H1 (cell line): ENCODE measurements around the gene SMCO1. TPM values are rescaled to one million over a fixed set of nuclear protein-coding genes. Genes with fewer than 3 reads are reported as not detected.
"Not testable (repeated sequence)": the region's sequence is repeated elsewhere in the genome, so short reads cannot be mapped to it uniquely, and the experiment has no call there.

Experiments used
- CTCF ChIA-PET: fragments of 300-600 bp; sonication (Branson Sonifier 250); formaldehyde crosslinking; loops from one replicate; lab custom pipeline; 2021; ENCODE audit not compliant: partially characterized antibody; lab: Charles Lee
- POLR2A ChIA-PET: fragments of 300-600 bp; sonication (Branson Sonifier 250); formaldehyde crosslinking; loops from one replicate; lab custom pipeline; 2021; ENCODE audit warnings: inconsistent platforms; ENCODE audit not compliant: partially characterized antibody; lab: Charles Lee
- DNase-seq, 2 experiments: peaks; one replicate each; pipeline versions ENCODE4 v3.0.0 to v3.0.0-alpha.2; 2010 to 2022; ENCODE audit warnings: low spot score in 2 of 2, low read depth in 1 of 2, mixed read lengths in 1 of 2
- FAIRE-seq: peaks from 2 replicates; lab custom pipeline; 2011; peaks lifted over from hg19 to GRCh38; lab: Jason Lieb, UNC
- H2AFZ ChIP-seq: 2 replicates; pipeline ENCODE4 v1.8.1; 2012; ENCODE audit warnings: low read length, inconsistent platforms
- H2AK5ac ChIP-seq: 2 replicates; pipeline ENCODE4 v1.6.1; 2013; ENCODE audit warnings: low read depth, low read length
- H2BK120ac ChIP-seq: replicated peaks from 2 replicates; pipeline ENCODE3; 2013; ENCODE audit warnings: low read depth, low read length, inconsistent platforms
- H2BK12ac ChIP-seq: 2 replicates; pipeline ENCODE4 v1.6.1; 2013; ENCODE audit warnings: low read depth, low read length
- H2BK15ac ChIP-seq: 2 replicates; pipeline ENCODE4 v1.6.1; 2013; ENCODE audit warnings: low read length
- H2BK20ac ChIP-seq: 2 replicates; pipeline ENCODE4 v1.6.1; 2013; ENCODE audit warnings: low read length
- H2BK5ac ChIP-seq: 2 replicates; pipeline ENCODE4 v1.6.1; 2013; ENCODE audit warnings: low read depth, low read length
- H3K14ac ChIP-seq: 2 replicates; pipeline ENCODE4 v1.6.1; 2013; ENCODE audit warnings: inconsistent platforms; ENCODE audit not compliant: insufficient read length
- H3K18ac ChIP-seq: 2 replicates; pipeline ENCODE4 v1.6.1; 2013; ENCODE audit warnings: low read length; ENCODE audit errors: extremely low read depth
- H3K23ac ChIP-seq: 2 replicates; pipeline ENCODE4 v1.6.1; 2013; ENCODE audit warnings: inconsistent platforms; ENCODE audit not compliant: insufficient read length
- H3K23me2 ChIP-seq: 2 replicates; pipeline ENCODE4 v1.6.1; 2013; ENCODE audit warnings: low read depth, low read length
- H3K27ac ChIP-seq: 2 replicates; pipeline ENCODE4 v1.6.1; 2011; ENCODE audit warnings: low read depth, low read length, inconsistent platforms
- H3K27me3 ChIP-seq, 4 experiments: replicated peaks in 1 of 4; 1 replicate in 1 of 4; 2 replicates in 3 of 4; pipeline versions ENCODE4 v1.6.1 to v1.8.1; 2011 to 2013; ENCODE audit warnings: low read length in 3 of 4, mild to moderate bottlenecking in 3 of 4, inconsistent platforms in 2 of 4, mixed read lengths in 2 of 4, moderate library complexity in 1 of 4; ENCODE audit not compliant: control insufficient read depth in 3 of 4, insufficient read depth in 3 of 4; ENCODE audit errors: extremely low read depth in 1 of 4
- H3K36me3 ChIP-seq, 4 experiments: 2 replicates each; pipeline versions ENCODE4 v1.6.1 to v1.8.1; 2011 to 2013; ENCODE audit warnings: mild to moderate bottlenecking in 4 of 4, low read length in 3 of 4, moderate library complexity in 2 of 4, control low read depth in 1 of 4, inconsistent platforms in 1 of 4; ENCODE audit not compliant: insufficient read depth in 4 of 4, control insufficient read depth in 2 of 4
- H3K4ac ChIP-seq: replicated peaks from 2 replicates; pipeline ENCODE3; 2013; ENCODE audit warnings: low read length, low read depth, mixed read lengths, inconsistent platforms; ENCODE audit not compliant: insufficient read length
- H3K4me1 ChIP-seq, 4 experiments: replicated peaks in 1 of 4; 1 replicate in 1 of 4; 2 replicates in 3 of 4; pipeline versions ENCODE4 v1.6.1 to v1.8.1; 2011 to 2013; ENCODE audit warnings: low read length in 3 of 4, inconsistent platforms in 2 of 4, mixed read lengths in 1 of 4; ENCODE audit not compliant: insufficient read depth in 4 of 4, control insufficient read depth in 3 of 4
- H3K4me2 ChIP-seq, 2 experiments: 2 replicates each; pipeline versions ENCODE4 v1.6.1 to v1.8.1; 2011 to 2013; ENCODE audit warnings: low read depth in 2 of 2, low read length in 2 of 2, control low read depth in 1 of 2, inconsistent platforms in 1 of 2, mild to moderate bottlenecking in 1 of 2; ENCODE audit not compliant: insufficient read depth in 1 of 2
- H3K4me3 ChIP-seq, 4 experiments: fragments of 200-600, 300-600 bp in 1 of 4; sonication (generic), shearing (Covaris generic), sonication (Bioruptor Twin) in 1 of 4; 2 replicates each; pipeline versions ENCODE4 v1.5.1 to v1.8.1; 2011 to 2016; ENCODE audit warnings: low read length in 4 of 4, low read depth in 3 of 4, control low read depth in 2 of 4, inconsistent platforms in 2 of 4, mild to moderate bottlenecking in 2 of 4, mixed read lengths in 1 of 4, moderate library complexity in 1 of 4; ENCODE audit not compliant: insufficient read depth in 2 of 4; ENCODE audit errors: extremely low read depth in 1 of 4
- H3K56ac ChIP-seq: replicated peaks from 2 replicates; pipeline ENCODE3; 2013; ENCODE audit warnings: low read depth, mild to moderate bottlenecking, mixed read lengths, low read length, inconsistent platforms; ENCODE audit not compliant: insufficient read length
- H3K79me1 ChIP-seq: 2 replicates; pipeline ENCODE4 v1.6.1; 2013; ENCODE audit warnings: low read depth, low read length, control low read depth
- H3K79me2 ChIP-seq, 2 experiments: 2 replicates each; pipeline versions ENCODE4 v1.6.1 to v1.8.1; 2012 to 2013; ENCODE audit warnings: low read length in 2 of 2, mild to moderate bottlenecking in 2 of 2, inconsistent platforms in 1 of 2; ENCODE audit not compliant: insufficient read depth in 2 of 2, control insufficient read depth in 1 of 2
- H3K9ac ChIP-seq, 4 experiments: replicated peaks in 1 of 4; 1 replicate in 1 of 4; 2 replicates in 3 of 4; pipeline versions ENCODE4 v1.6.1 to v1.8.1; 2011 to 2013; ENCODE audit warnings: low read depth in 3 of 4, low read length in 3 of 4, control low read depth in 2 of 4, mild to moderate bottlenecking in 2 of 4, moderate library complexity in 2 of 4, inconsistent platforms in 1 of 4; ENCODE audit errors: extremely low read depth in 1 of 4
- H3K9me3 ChIP-seq, 2 experiments: 2 replicates each; pipeline versions ENCODE4 v1.6.1 to v1.8.1; 2012 to 2013; ENCODE audit warnings: mild to moderate bottlenecking in 2 of 2, moderate library complexity in 2 of 2, control low read depth in 1 of 2, inconsistent platforms in 1 of 2, low read depth in 1 of 2, low read length in 1 of 2, mixed read lengths in 1 of 2; ENCODE audit not compliant: insufficient read depth in 2 of 2
- H4K20me1 ChIP-seq, 2 experiments: replicated peaks in 1 of 2; 2 replicates each; pipeline versions ENCODE3 to v1.8.1; 2011 to 2013; ENCODE audit warnings: inconsistent platforms in 2 of 2, low read length in 2 of 2, mild to moderate bottlenecking in 1 of 2; ENCODE audit not compliant: insufficient read depth in 2 of 2, control insufficient read depth in 1 of 2
- H4K5ac ChIP-seq: 2 replicates; pipeline ENCODE4 v1.6.1; 2013; ENCODE audit warnings: low read length, low read depth, mixed read lengths, inconsistent platforms; ENCODE audit not compliant: insufficient read length
- H4K8ac ChIP-seq: 2 replicates; pipeline ENCODE4 v1.8.0; 2013; ENCODE audit warnings: mild to moderate bottlenecking, moderate library complexity, low read length, inconsistent platforms; ENCODE audit not compliant: insufficient read depth; ENCODE audit errors: extremely low read depth
- H4K91ac ChIP-seq: replicated peaks from 2 replicates; pipeline ENCODE3; 2013; ENCODE audit warnings: low read length, mixed read lengths, inconsistent platforms; ENCODE audit not compliant: insufficient read length
- BACH1 ChIP-seq: IDR thresholded peaks from 2 replicates; pipeline ENCODE4 v1.6.1; 2012; ENCODE audit warnings: low read length, improper control_type of control experiment
- BCL11A ChIP-seq, 2 experiments: IDR thresholded peaks; one replicate each; pipeline ENCODE4 v1.6.1; 2011; ENCODE audit warnings: low read depth in 2 of 2, low read length in 2 of 2, mild to moderate bottlenecking in 2 of 2
- CTCF ChIP-seq, 3 experiments: IDR thresholded peaks; 1 replicate in 2 of 3; 2 replicates in 1 of 3; pipeline versions ENCODE4 v1.5.1 to v1.6.1; 2011; ENCODE audit warnings: low read length in 3 of 3, mild to moderate bottlenecking in 3 of 3, inconsistent platforms in 2 of 3, low read depth in 1 of 3, moderate library complexity in 1 of 3; ENCODE audit not compliant: insufficient read depth in 1 of 3; ENCODE audit errors: control extremely low read depth in 1 of 3
- RBBP5 ChIP-seq: IDR thresholded peaks from 2 replicates; pipeline ENCODE4 v1.7.1; 2012; ENCODE audit warnings: low read depth, mild to moderate bottlenecking, inconsistent platforms, low read length, moderate library complexity, borderline replicate concordance
- RXRA ChIP-seq: IDR thresholded peaks from 2 replicates; pipeline ENCODE4 v1.6.1; 2011; ENCODE audit warnings: low read depth, mild to moderate bottlenecking, low read length, moderate library complexity; ENCODE audit not compliant: insufficient read depth
- SP2 ChIP-seq: IDR thresholded peaks from 2 replicates; pipeline ENCODE4 v1.6.1; 2012; ENCODE audit warnings: mild to moderate bottlenecking, low read length, inconsistent platforms
- SUZ12 ChIP-seq: fragments of 200-600 bp; sonication (generic); IDR thresholded peaks from 2 replicates; pipeline ENCODE4 v1.6.1; 2012; ENCODE audit warnings: mild to moderate bottlenecking, inconsistent platforms, low read length, moderate library complexity, mixed read lengths
- WGBS, 2 experiments: shearing (Covaris generic) in 1 of 2; methylation state at CpG; one replicate each; pipeline versions ENCODE4 v1.1.6 to v1.1.7; 2013 to 2015; ENCODE audit warnings: low lambda C conversion rate in 2 of 2, mixed read lengths in 2 of 2, inconsistent platforms in 1 of 2, low coverage in 1 of 2, missing lambda C conversion rate in 1 of 2; ENCODE audit not compliant: insufficient replicate concordance in 2 of 2, insufficient coverage in 1 of 2, insufficient read length in 1 of 2; ENCODE audit errors: extremely low coverage in 1 of 2, missing lambda C conversion rate in 1 of 2; 5-methylcytosine and 5-hydroxymethylcytosine counted together
- polyA plus RNA-seq, 7 experiments: library from polyadenylated mRNA; depleted of rRNA in 3 of 7; stranded (reverse) in 5 of 7; unstranded in 2 of 7; fragments of >200 nt in 5 of 7; fragments of 200-250 nt in 2 of 7; gene quantifications; 1 replicate in 5 of 7; 2 replicates in 1 of 7; 4 replicates in 1 of 7; pipeline versions ENCODE4 v1.2.1 to v1.2.3, GENCODE V29; 2011 to 2013; ENCODE audit warnings: missing spikeins in 2 of 7, mixed read lengths in 2 of 7
- total RNA-seq: library from RNA; stranded (reverse); fragmentation: NEBNext Ultra II Directional; extraction: Animal tissue kit (Norgen Biotek cat#: 25700); gene quantifications from 2 replicates; pipeline ENCODE4 v1.2.1, GENCODE V29; 2021

The SMCO1 gene
- total and polyA plus RNA-seq, 2 of the 8 experiments (the other 6 are each of a cell fraction or from before 2014, with no cell fraction given) = 0.03 TPM; not detected in 1

GRCh38 chr3:196458063-196458462 is 57.1 kb downstream of the SMCO1 start (continued):
- TF ChIP-seq BACH1 (no peak), RXRA (no peak), SP2 (no peak), CTCF (IDR thresholded peaks at IDR 0.05; ENCODE audit: control extremely low read depth in 1 of 3, insufficient read depth in 1 of 3, low read depth in 1 of 3, low read length in 3 of 3) (no peak), RBBP5 (no peak), SUZ12 (no peak), BCL11A (IDR thresholded peaks at IDR 0.05; ENCODE audit: low read depth in 2 of 2, low read length in 2 of 2) (no peak)

GRCh38 chr3:196457470-196457869 is 57.7 kb downstream of the SMCO1 start:
- H2BK20ac ChIP-seq, H3K27ac ChIP-seq, H3K9me3 ChIP-seq, H2BK5ac ChIP-seq, H3K18ac ChIP-seq, H4K5ac ChIP-seq, H3K36me3 ChIP-seq, H2BK120ac ChIP-seq, H2AK5ac ChIP-seq, H2BK15ac ChIP-seq, H3K4me3 ChIP-seq, POLR2A ChIA-PET, H4K20me1 ChIP-seq, DNase-seq, H3K79me1 ChIP-seq, H3K79me2 ChIP-seq, H3K27me3 ChIP-seq, H4K8ac ChIP-seq, H3K4me2 ChIP-seq, H2BK12ac ChIP-seq, H3K4ac ChIP-seq, H2AFZ ChIP-seq, H3K14ac ChIP-seq, FAIRE-seq, H3K23ac ChIP-seq, H3K4me1 ChIP-seq, H3K23me2 ChIP-seq, H3K56ac ChIP-seq, H4K91ac ChIP-seq, H3K9ac ChIP-seq: not testable (repeated sequence)
- WGBS, 2 experiments = 86% methylated on average over 7 of the region's 7 CpGs; no CpG with 5 or more reads in 1 of the 2 experiments
- CTCF ChIA-PET = interaction anchor here (0.7 to 0.9 kb wide), 5 partner anchors 10 to 195 kb away, joined by 3 to 4 read pairs (median 3); no protein-coding TSS in a partner anchor
